ENCODE data around the gene PRPF40A.
"Not testable (repeated sequence)": the region's sequence is repeated elsewhere in the genome, so short reads cannot be mapped to it uniquely, and the experiment has no call there.

The PRPF40A gene

GRCh38 chr2:152729844-152730243 is 12.6 kb upstream of the PRPF40A start:
- no peak for TF ChIP-seq CTCF (IDR thresholded peaks at IDR 0.05; ENCODE audit: borderline replicate concordance, insufficient read depth, low read depth, low read length)
- no peak overlapping the region for H3K4me3 ChIP-seq (ENCODE audit: low read depth, low read length)

GRCh38 chr2:152723918-152724317 is 6.7 kb upstream of the PRPF40A start:
- TF ChIP-seq CTCF (IDR thresholded peaks at IDR 0.05; ENCODE audit: borderline replicate concordance, insufficient read depth, low read depth, low read length), result no peak
- no peak overlapping the region for H3K4me3 ChIP-seq (ENCODE audit: low read depth, low read length)

- not testable (repeated sequence) for H3K4me3 ChIP-seq (ENCODE audit: low read depth, low read length)
Observed at GRCh38 chr2:152722639-152723038, 5.4 kb upstream of the PRPF40A start.

- no peak overlapping the region for H3K4me3 ChIP-seq (ENCODE audit: low read depth, low read length)
- TF ChIP-seq CTCF (IDR thresholded peaks at IDR 0.05; ENCODE audit: borderline replicate concordance, insufficient read depth, low read depth, low read length), result no peak
Observed at GRCh38 chr2:152720794-152721193, 3.5 kb upstream of the PRPF40A start.

- peak overlapping the region; percentile 87 for H3K4me3 ChIP-seq (ENCODE audit: low read depth, low read length)
- no peak for TF ChIP-seq CTCF (IDR thresholded peaks at IDR 0.05; ENCODE audit: borderline replicate concordance, insufficient read depth, low read depth, low read length)
Observed at GRCh38 chr2:152718909-152719645, 1.8 kb upstream of the PRPF40A start.

GRCh38 chr2:152718076-152718908 is 1.0 kb upstream of the PRPF40A start, which contains the start of gene ARL6IP6:
ARL6IP6 (plus strand) TSS chr2:152718620; CDS start chr2:152718625, 5 bp downstream.
- no peak for TF ChIP-seq CTCF (IDR thresholded peaks at IDR 0.05; ENCODE audit: borderline replicate concordance, insufficient read depth, low read depth, low read length)
- H3K4me3 ChIP-seq (ENCODE audit: low read depth, low read length), result peak within 1 kb of the TSS; percentile 87

- TF ChIP-seq CTCF (IDR thresholded peaks at IDR 0.05; ENCODE audit: borderline replicate concordance, insufficient read depth, low read depth, low read length), result no peak
- H3K4me3 ChIP-seq (ENCODE audit: low read depth, low read length), result peak overlapping the region; percentile 87
Observed at GRCh38 chr2:152716805-152717227, 445 bp downstream of the PRPF40A start.

All from GM12875 (cell line).